Fibroblast of skin of right biceps (primary cell): ENCODE data around the gene KCNIP1.

Experiments
- DNase-seq: peaks from one replicate; pipeline ENCODE4 v3.0.0-alpha.2; 2013

The KCNIP1 gene

DNA sequence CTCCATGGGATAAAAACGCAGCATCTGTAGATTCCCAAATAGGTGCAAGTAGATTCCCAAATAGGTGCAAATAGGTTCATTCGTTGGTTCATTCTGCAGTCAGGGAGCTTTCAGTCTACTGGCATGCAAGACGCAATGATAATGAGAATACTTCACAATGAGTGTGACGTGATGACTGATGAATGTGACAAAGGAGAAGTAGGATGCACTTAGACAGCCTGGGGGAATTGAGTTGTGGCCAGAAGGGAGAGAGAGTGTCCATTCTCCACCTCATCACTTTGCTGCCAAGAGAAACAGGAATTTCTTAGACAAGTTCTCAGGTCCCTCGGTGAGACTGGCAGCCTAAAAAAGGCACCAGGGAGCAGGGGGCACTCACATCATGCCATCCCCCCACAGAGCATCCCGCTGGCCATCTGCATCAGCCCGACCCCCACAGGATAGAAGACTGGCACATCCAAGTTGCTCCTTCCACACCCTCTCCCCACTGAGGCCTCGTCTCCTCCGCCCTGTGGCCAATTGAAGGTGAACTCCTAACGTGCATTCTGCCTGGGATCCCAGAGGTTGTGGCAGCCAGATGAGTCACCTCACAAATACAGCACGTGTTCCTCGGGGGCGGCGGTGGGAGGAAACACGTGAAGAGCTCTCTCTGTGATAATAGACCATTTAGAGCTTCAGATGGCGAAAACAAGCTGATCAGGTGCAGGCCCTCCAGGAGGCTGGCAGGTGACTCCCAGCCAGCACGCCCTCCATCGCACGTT lies 19.9 kb upstream of the KCNIP1 start:
- peak; percentile 68 for DNase-seq

DNA sequence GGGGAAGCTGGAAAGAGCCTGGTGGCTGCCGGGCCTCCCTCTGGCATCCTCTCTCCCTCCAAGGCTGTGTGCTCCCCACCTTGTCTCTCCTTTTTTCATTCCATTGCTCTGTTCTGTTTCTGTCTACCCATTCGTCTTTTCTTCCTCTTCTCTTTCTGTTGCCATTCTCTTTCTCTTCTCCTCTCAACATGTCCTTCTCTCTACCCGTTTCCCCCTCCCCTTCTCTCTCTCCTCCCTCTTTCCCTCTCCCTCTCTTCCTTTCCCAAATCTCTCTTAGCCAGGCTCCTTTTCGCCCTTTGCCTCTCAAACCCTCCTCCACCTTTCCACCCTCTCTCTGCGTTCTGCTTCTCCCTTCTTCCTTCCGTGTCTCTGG lies 19.4 kb upstream of the KCNIP1 start:
- no peak for DNase-seq

DNA sequence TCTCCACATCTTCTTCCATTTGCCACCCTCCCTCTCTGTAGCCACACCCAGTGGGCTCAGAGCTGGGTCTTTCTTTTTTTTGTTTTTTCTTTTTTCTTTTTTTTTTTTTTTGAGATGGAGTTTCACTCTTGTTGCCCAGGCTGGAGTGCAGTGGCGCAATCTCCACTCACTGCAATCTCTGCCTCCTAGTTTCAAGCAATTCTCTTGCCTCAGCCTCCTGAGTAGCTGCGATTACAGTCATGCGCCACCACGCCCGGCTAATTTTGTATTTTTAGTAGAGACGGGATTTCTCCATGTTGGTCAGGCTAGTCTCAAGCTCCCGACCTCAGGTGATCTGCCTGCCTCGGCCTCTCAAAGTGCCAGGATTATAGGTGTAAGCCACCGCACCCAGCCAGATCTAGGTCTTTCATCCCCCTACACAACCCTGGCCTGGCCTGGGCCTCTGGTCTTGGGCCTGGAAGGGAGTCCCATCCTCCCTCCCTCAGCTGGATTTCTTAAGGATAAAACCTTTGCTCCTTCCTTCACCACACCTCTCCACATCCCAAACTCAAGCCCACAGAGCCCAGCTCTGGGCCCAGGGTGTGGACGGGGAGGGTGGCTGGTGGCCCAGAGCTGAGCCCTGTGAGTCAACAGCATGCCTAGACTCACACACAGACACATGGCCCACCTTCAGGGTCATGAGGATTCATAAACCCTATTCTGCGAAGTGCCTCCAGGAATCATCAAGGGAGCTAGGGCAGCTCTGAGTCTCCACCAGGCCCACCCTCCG lies 18.8 kb upstream of the KCNIP1 start:
- no peak for DNase-seq

DNA sequence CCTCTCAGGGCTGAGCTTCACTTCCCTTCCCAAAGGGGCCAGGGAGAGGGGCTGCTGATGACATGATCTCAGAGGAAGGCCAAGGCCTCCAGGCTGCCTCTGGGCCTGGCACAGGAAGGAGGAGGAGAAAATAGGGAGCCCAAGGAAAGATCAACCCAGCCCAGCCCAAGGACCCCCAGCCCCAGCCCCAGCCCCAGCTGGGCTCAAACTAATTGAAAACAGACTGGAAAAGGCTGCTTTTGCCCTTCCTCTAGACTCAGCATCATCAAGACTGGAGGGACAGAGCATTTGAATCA lies 18.3 kb upstream of the KCNIP1 start:
- DNase-seq = no peak

DNA sequence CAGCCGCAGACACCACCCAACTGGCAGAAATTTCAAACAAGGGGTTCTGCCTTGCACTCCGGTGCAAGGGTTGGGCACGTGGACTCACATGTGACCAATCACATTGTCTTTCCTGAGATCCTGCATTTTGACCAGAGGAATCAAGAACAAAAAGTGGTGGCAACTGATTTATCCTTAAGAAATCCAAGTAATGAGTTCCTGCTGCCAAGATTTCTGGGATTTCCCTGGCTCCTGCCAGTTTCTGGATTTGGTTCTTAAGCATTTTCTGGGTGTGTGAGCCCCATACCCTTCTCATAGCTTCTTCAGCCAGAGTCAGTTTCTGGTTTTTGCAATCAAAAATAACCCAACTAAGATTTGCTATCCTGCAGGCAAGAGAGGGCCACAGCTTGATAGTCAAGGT lies 17.4 kb upstream of the KCNIP1 start:
- no peak for DNase-seq

DNA sequence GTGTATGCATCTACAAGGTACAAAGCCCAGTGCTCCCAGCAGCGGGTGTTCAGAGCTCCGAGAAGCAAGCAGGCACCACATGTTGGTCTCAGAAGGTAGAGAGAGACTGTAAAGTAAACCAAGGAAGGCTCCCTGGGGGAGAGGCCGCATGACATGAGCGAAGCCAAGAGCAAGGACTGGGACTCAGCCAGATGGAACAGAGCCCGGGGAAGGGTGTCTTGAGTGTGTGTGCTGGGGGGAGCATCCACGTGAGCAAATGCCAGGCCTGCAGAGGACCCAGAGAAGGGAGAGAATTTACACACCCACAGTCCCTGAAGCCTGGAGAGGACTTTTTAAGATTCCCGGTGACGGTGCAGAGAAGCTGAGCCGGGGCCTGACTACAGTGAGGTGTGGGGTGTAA lies 15.2 kb upstream of the KCNIP1 start:
- DNase-seq = no peak

DNA sequence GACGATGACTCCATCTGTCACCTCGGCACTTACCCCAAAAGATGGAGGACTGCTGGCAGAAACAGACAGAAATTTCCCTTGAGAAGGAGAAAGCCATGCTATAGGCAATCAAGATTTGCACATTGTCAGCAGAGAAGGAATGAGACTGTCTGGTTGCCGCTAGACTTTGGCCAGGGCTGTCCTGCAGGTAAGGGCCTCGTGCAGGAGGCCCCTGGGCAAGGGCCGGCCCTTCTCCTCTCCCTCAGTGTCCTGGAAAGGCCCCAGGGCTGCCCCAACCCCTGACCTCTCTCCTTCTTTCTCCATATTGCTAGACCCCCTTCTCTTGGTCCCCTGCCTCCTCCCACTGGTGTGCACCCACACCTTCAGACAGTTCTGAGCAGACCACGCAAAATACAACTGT lies 14.6 kb upstream of the KCNIP1 start:
- no peak for DNase-seq

DNA sequence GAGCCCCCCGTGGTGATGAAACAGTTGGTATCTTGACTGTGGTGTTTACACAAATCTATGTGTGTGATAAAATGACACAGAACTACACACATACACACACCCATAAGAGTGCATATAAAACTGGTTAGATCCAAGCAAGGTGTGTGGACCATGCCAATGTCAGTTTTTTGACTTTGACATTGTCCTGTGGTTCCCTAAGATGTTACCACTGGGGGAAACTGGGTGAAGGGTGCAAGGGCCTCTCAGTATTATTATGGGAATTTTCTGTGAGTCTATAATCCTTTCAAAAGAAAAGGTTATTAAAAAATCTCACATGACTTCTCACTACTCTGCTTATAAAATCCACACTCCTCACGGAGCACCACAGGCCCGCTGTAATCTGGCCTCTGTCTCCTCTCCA lies 13.4 kb upstream of the KCNIP1 start:
- DNase-seq = no peak

DNA sequence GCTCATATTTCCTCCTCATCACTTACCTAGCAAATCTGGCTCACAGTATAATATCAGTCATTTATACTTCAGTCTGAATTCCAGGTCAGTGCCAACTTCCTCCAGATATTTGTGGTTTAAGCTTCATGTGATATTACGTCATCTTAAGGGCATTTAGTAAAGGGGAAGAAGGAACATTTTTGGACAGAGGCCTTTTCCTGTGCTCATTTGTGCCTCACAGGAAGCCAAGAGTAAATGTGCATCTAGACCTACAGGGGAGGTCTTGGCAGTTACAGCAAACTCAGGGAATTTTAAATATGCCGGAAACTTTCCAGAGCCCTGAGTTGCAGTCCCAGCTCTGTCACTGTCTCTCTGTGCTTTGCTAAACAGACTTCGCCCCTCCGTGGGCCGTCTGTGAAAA lies 12.3 kb upstream of the KCNIP1 start:
- DNase-seq = peak; percentile 97

DNA sequence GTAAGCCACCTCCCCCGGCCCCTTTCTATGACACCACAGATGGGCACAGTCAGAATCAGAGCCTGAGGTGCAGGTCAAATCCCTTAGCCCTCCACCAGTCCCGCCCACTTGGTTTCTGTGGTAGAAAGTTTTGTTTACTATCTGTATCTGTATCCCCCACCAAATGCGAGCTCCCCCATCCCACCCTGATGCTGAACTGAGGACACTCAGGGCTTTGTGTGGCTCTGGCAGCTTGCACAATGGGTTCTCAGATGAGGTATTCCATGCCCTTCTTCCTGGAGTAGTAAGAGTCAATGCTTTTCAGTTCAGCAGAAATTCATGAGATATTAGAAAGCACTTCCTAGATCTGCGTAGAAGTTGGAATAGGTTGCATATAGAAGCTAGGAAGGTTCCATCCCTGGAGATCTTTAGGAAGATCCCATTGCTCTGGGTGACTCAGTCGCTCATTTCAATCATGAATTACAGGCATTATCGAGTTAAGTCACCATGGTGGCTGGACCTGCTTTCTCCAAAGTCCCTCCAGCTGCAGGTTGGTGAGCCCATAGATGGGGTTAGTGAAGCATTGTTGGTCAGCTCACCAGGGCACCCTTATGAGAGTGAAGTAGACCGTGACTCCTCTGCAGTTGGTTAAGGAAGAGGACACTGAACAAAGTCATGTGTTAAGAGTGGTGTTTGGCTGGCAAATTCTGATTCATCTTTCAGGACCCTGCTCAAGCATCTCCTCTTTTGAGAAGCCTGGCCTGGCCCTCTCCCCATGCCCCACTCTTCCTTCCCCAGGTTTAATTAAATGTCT lies 10.6 kb upstream of the KCNIP1 start:
- no peak for DNase-seq

DNA sequence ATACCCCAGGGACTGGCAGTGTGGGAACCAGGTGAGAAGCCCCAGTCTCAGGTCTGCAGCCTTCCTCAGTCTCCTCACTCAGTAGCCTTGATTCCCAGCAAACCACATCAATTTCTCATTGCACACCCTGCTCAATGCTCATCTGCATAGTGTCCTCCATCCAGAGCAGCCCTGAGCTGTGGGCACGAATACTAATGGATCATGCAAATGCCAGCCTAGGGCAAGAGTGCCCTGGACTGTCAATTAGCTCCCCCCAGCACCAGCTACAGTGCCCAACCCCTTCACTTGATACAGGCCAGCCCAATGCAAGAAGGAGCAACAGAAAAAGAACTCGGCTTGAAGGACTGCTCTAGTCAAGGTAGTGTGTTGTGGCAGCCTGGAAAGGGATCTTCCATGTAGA lies 9.8 kb upstream of the KCNIP1 start:
- DNase-seq = no peak

DNA sequence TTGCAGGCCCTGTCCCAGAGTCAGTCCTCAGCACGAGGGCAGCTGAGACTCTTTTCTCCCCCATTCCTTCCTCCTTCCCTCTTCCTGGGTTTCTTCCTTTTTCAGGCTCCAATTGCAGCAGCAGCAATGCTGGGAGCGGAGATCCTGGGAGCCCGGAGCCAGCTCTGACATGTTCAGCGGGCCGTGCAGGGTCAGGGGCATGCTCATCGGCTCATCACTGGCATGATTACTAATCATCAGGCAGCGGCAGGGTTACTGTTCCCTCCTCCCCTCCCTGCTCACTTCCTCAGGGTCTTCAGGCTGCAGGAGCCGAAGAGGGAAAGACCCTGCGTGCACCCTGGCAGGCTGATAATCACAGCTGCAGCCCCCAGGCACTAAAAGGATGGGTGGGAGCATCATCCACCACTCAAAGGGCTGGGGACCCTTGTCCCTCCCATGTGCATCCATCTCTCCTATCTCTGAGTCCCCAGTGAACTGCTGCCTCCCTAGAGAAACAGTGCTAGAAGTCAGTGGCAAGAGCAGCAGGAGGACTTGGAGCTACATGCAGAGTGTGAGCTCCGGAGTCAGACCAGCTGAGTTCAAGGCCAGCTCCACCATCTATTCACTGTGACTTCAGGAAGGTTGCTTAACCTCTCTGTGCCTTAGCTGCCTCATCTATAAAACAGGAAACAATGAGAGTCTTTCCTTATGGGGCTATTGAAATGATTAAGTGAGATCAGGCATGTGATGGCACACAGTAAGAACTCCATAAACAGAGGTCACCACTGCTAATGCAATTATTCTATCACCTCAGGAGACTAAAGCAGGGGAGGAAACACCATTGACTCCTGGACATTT lies 7.8 kb upstream of the KCNIP1 start:
- no peak for DNase-seq

DNA sequence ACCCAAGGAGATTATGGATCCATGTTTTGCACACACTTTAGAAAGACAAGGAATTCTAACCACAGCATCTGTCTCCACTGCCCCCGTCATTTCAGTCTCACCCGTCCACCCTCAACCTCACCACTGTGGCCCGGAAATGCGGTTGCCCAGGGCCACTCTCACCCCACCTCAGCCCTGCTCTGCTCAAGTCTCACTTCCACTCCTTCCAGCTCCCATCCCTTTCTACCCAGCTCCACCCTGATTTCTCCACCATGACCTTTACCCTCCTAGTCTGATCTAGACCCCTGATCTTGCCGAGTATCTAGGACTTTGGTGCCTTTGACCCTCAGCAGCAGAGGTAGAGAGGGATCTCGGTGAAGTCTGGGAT lies 7.2 kb upstream of the KCNIP1 start:
- no peak for DNase-seq

DNA sequence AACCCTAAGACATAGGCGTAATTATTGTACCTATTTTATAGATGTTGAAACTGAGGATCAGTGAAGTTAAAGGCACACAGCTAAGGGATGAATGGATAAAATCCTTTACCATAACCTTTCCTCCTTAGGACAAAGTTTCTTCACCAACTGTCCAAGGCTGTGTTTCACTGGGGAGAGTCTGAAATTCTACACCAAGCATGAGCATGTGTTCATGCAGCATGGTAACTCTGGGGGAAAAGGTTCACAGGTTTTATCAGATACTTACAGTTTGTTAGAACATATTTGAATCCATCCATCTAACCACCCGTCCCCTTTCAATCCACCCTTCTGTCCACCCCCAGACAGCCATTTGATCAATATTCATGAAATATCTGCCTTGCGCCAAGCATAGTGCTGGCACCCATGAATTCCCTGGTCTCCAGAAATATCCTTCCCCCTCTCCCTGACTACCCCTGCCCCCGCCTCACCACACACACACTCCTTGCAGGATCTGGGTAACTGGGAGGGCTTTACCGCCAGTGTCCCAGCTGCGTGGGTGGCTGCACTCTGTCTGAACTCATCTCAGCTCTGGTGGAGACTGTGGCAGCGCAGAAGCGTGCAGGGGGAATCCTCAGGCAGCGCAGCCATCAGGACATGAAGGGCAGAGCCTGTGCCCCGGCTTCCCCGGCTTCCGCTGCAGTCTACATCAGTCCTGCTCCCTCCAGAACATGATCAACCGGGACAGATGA lies 6.3 kb upstream of the KCNIP1 start:
- peak; percentile 58 for DNase-seq

DNA sequence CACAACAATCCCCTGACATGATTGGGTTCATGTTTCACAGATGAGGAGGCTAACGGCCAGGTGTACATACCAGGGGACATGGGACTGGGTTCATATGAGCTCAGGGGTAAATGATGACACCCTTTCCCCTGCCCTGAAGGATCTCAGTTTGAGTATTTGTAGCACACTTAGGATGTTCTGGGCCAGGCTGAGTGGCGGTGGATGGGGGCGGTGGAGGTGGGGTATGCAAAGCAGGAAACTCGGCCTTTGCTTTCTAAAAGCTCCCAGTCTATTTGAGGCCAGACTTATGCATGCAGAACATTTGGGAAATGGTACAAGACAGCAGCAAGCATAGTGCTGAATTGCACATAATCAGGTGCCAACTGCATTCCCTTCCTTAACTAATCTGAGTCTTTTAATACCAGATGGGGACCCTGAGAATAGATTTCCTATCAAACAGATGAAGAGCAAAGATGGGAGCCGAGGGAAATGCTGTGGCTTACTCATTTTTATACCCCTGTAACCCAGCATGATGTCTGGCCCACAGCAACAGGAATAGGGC lies 4.9 kb upstream of the KCNIP1 start:
- no peak for DNase-seq

DNA sequence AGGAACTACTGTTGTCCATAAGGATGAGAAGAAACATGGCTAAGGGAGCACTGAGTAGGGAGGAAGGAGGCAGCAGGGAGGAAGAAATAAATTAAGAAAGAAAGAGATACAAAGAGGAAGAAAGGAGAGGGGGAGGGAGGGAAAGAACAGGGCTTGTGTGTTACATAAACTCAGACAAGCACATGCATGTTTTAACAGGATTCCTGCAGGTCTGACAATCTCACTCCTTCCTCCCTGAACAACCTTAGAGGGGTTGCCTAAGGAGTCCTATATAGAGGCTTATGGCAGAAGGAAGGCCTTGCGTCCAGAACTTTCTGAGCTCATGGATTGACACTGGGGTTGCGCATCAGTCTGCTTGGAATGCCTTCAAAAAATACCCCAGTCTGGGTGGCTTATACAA lies 4.2 kb upstream of the KCNIP1 start:
- DNase-seq = no peak

DNA sequence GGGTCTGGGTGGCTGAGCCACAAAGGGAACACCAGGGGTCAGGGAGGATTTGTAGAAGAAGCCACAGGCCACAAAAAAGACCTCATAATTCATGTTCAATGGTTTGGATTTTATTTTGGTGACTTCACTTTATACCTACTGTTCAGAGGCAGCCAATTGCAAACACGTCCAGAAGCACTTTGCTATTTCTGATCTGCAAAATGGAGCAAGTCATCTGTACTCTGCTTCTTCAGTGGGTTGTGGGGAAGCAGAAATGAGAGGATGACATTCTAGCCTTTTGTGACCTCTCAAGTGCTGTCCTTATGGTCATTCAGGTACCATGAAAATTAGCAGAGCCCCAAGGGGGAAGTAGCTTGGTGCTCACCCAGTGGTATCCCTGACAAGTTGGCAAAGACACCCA lies 2.5 kb upstream of the KCNIP1 start:
- no peak for DNase-seq

DNA sequence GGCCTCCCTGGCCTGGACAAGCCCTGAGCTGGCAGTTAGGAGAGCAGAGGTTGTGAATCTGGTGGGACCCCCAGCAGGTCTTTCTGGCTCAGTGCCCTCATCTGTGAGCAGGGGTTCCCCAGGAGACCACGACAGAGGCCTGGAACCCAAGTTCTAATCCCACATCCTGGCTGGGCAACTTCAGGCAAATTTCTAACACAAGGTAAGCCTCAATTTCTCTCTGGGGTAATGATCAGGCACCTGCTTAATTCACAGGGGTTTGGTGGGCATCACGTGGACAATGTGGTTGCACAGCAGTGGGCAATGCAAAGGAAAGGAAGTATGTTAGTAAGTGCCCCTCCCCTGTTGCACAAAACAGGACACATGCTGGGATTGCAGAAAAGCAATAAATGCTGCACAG lies 1.9 kb upstream of the KCNIP1 start:
- no peak for DNase-seq

DNA sequence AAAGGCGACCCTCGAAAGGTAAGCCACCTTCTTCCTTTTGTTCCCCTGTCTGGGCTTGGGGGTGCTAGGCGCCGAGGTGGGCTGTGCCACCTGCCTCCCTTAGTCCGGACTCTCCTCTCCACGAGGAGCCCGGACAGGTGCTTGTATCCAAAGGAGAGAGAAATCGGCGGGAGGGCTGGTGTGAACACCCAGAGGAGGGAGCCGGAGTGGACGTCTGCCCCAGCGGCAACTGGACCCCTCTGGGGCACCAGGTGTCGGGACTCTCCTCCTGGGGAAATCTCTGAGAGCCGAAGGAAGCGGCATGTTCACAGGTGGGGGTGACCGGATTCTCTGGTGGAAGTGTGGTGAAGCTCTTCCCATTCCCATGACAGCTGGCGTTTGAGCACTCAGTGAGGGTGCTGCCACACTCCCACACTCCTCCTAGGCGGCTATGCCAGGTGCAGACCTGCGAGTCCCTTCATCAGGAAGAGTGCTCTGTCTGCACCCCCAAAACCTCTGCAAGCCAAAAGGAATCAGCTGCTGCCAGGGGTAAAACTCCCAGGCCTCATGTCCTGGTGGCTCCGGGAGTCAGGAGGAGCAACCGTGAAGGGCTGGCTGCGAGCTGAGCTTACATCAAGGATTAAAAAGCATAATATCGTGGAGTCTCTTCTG lies 921 bp downstream of the KCNIP1 start:
- DNase-seq = no peak

DNA sequence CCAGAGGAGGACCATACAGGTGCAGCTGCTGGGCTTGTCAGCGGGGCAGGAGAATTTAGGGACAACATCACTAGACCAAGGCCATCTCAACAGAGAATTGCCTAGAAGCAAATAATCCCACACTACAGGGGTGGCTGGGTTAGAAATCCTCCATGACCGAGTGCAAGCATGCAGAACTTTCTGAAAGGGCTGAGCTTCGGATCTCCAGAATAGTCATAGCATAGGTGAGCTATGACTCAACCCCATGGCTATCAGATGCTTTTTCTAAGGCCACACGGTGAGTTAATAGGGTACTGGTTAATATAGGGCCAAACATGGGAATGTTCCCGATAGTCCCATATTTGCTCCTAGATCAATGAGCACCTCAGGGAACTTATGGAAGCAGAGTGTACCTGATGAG lies 4.2 kb downstream of the KCNIP1 start:
- no peak for DNase-seq

DNA sequence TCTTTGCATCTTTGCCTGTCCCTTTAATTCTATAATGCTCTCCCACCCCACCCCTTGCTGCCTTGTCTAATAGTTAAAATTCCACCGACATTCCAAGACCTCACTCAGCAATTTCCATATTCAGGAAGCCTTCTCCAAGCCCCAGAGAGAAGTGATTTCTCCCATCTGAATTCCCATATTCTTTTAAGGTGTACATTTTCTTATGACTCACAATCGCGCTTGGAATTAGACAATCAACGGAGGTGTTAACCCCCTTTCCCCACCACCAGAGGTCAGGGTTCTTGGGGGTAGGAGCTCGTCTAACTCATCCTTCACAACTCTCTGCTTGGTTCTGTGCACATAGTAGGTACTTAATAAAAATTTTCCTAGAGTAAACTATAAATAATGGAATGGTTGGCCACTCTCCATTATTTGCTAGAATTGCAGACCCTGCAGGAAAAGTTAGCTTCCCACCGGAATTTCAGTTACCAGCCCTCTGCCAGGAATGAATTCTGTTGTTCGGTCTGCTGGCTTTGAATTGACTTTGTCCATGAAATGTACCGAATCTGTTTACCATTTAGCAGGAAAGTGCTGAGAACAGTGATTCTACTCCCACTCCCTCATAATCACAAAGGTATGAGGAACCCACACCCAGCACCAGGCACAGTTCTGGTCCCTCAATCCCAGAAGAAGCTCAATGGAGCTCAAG lies 5.0 kb downstream of the KCNIP1 start:
- peak; percentile 55 for DNase-seq
